Measurements from ENCODE around the gene MAP7D1. TPM values are rescaled to one million over a fixed set of nuclear protein-coding genes. Genes with fewer than 3 reads are reported as not detected.
A peak's percentile ranks its signal among the peaks of the same experiment; 100 is the strongest.

The MAP7D1 gene
- total and polyA plus RNA-seq, 2 experiments from 2014 or later = 46.0 to 97.8 TPM

- 87% methylated on average over 4 of the region's 5 CpGs for WGBS (ENCODE audit: low lambda C conversion rate, missing lambda C conversion rate)
- Histone ChIP-seq H3K27me3 (no peaks in the 10 kb centered on the region), H3K9me3 (ENCODE audit: low read depth) (no peaks in the 10 kb centered on the region), H3K4me1 (ENCODE audit: insufficient read depth) (peaks cover 28% of the 10 kb centered on the region), H4K20me1 (ENCODE audit: insufficient read depth, poor library complexity, severe bottlenecking) (no peaks in the 10 kb centered on the region), H2AFZ (no peak overlapping the region), H3K4me3 (no peak overlapping the region), H3K27ac (no peak overlapping the region), H3K9me2 (replicated peaks; ENCODE audit: insufficient read depth) (no peaks in the 10 kb centered on the region), H3K4me2 (no peak overlapping the region), H3K36me3 (replicated peaks; ENCODE audit: insufficient read depth, low read depth) (no peaks in the 10 kb centered on the region), H3K79me2 (no peaks in the 10 kb centered on the region)
- no peak for DNase-seq (ENCODE audit: low spot score)
- TF ChIP-seq EZH2 (IDR thresholded peaks at IDR 0.05; ENCODE audit: borderline replicate concordance) (no peak), EZH2phosphoT487 (IDR thresholded peaks at IDR 0.05; ENCODE audit: low read depth, severe bottlenecking, unreplicated experiment) (no peak)
- TF ChIP-seq, protein P1, sequence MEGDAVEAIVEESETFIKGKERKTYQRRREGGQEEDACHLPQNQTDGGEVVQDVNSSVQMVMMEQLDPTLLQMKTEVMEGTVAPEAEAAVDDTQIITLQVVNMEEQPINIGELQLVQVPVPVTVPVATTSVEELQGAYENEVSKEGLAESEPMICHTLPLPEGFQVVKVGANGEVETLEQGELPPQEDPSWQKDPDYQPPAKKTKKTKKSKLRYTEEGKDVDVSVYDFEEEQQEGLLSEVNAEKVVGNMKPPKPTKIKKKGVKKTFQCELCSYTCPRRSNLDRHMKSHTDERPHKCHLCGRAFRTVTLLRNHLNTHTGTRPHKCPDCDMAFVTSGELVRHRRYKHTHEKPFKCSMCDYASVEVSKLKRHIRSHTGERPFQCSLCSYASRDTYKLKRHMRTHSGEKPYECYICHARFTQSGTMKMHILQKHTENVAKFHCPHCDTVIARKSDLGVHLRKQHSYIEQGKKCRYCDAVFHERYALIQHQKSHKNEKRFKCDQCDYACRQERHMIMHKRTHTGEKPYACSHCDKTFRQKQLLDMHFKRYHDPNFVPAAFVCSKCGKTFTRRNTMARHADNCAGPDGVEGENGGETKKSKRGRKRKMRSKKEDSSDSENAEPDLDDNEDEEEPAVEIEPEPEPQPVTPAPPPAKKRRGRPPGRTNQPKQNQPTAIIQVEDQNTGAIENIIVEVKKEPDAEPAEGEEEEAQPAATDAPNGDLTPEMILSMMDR (IDR thresholded peaks at IDR 0.05; ENCODE audit: poor library complexity) = no peak
Measured at GRCh38 chr1:36114371-36114770, 41.6 kb upstream of the MAP7D1 start.

GRCh38 chr1:36115200-36115669 lies 40.7 kb upstream of the MAP7D1 start:
- H3K79me2 ChIP-seq = no peaks in the 10 kb centered on the region
- no peaks in the 10 kb centered on the region for H3K9me2 ChIP-seq (replicated peaks; ENCODE audit: insufficient read depth)
- H4K20me1 ChIP-seq (ENCODE audit: insufficient read depth, poor library complexity, severe bottlenecking) = no peaks in the 10 kb centered on the region
- H2AFZ ChIP-seq = no peak overlapping the region
- H3K4me1 ChIP-seq (ENCODE audit: insufficient read depth) = peaks cover 36% of the 10 kb centered on the region
- no peaks in the 10 kb centered on the region for H3K9me3 ChIP-seq (ENCODE audit: low read depth)
- H3K4me3 ChIP-seq = no peak overlapping the region
- H3K4me2 ChIP-seq = peak overlapping the region; percentile 33
- no peaks in the 10 kb centered on the region for H3K27me3 ChIP-seq
- no peaks in the 10 kb centered on the region for H3K36me3 ChIP-seq (replicated peaks; ENCODE audit: insufficient read depth, low read depth)
- 66% methylated on average over 18 of the region's 18 CpGs for WGBS (ENCODE audit: low lambda C conversion rate, missing lambda C conversion rate)
- peak overlapping the region; percentile 55 for H3K27ac ChIP-seq
- TF ChIP-seq, protein P1 (IDR thresholded peaks at IDR 0.05; ENCODE audit: poor library complexity) = no peak
- TF ChIP-seq EZH2phosphoT487 (IDR thresholded peaks at IDR 0.05; ENCODE audit: low read depth, severe bottlenecking, unreplicated experiment) = no peak
- TF ChIP-seq EZH2 (IDR thresholded peaks at IDR 0.05; ENCODE audit: borderline replicate concordance) = no peak
- DNase-seq (ENCODE audit: low spot score) = peak; percentile 58

- no peak overlapping the region for H3K4me2 ChIP-seq
- TF ChIP-seq EZH2 (IDR thresholded peaks at IDR 0.05; ENCODE audit: borderline replicate concordance) = no peak
- TF ChIP-seq, protein P1 (IDR thresholded peaks at IDR 0.05; ENCODE audit: poor library complexity) = no peak
- no peak for TF ChIP-seq EZH2phosphoT487 (IDR thresholded peaks at IDR 0.05; ENCODE audit: low read depth, severe bottlenecking, unreplicated experiment)
- H3K4me1 ChIP-seq (ENCODE audit: insufficient read depth) = peaks cover 37% of the 10 kb centered on the region
- H2AFZ ChIP-seq = no peak overlapping the region
- H3K27me3 ChIP-seq = no peaks in the 10 kb centered on the region
- H3K4me3 ChIP-seq = no peak overlapping the region
- WGBS (ENCODE audit: low lambda C conversion rate, missing lambda C conversion rate) = 64% methylated on average over 5 of the region's 5 CpGs
- no peaks in the 10 kb centered on the region for H3K9me3 ChIP-seq (ENCODE audit: low read depth)
- H3K36me3 ChIP-seq (replicated peaks; ENCODE audit: insufficient read depth, low read depth) = no peaks in the 10 kb centered on the region
- no peak for DNase-seq (ENCODE audit: low spot score)
- no peaks in the 10 kb centered on the region for H3K79me2 ChIP-seq
- H4K20me1 ChIP-seq (ENCODE audit: insufficient read depth, poor library complexity, severe bottlenecking) = no peaks in the 10 kb centered on the region
- H3K27ac ChIP-seq = peak overlapping the region; percentile 55
- H3K9me2 ChIP-seq (replicated peaks; ENCODE audit: insufficient read depth) = no peaks in the 10 kb centered on the region
Measured at GRCh38 chr1:36115931-36116330, 40.0 kb upstream of the MAP7D1 start.

Measured in hepatocyte (in vitro differentiated cells).